EH (cell line): Measurements from ENCODE around the gene RAD51B.
A peak's percentile ranks its signal among the peaks of the same experiment; 100 is the strongest.

Experiments
- DNase-seq: peaks from one replicate; pipeline ENCODE4 v3.0.0-alpha.2; 2015; ENCODE audit warnings: low read depth

The RAD51B gene

GRCh38 chr14:68464711-68465110, 645.1 kb downstream of the RAD51B start:
- DNase-seq, result peak; percentile 76

- peak; percentile 94 for DNase-seq
These were observed 647.0 kb downstream of the RAD51B start for GRCh38 chr14:68466491-68466977.

DNA sequence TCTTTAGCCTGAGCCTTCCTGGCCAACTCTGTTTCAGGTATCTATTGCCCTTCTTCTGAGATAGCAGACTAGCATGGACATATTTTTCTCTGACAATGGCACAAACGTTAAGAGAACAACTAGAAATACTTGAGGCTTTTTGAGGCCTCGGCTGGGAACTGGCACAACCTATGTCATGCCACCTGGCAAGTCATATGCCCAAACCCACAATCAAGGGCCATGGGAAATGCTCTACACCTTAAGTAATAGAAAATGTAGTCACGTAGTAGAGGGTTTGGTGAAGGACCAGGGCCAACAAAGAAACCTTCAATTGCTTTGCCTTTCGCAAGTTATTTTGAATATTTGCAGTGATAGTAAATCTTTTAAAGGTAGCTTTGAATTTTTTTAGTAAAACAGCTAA, 647.8 kb downstream of the RAD51B start:
- DNase-seq, result no peak

DNA sequence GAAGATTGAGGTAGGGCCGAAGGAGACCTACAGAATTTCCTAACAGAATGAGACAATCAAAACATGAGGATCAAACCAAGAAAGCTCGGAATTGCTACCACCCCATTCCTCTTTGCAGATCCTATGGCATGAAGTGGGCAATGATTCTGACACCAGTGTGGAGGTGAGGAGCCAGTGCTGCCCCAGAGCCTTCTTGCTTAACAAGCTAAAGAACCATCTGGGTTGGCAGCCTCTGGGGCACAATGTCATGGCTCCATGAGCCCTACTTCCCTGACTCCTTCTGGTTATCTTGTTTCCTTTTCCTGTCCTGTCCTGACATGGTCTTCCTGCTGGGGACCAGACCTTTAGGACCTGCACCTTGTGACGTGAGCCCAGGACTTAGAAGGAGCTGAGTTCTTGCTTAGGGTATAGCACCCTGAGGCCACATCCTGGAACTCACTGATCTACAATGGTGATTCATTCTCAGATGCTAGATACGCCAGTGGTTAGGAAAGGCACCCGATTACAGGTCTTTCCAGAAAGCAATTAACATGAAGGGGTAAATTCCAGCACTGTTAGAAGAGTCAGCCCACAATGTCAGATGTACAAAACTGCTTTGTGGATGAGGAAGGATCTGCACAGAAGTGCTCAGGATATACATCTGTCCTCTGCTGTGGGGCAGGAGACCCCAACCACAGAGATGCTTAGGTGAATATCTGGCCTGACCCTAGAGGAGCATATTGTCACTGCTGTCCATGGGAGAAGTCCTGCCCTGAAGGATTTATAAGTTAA, 649.0 kb downstream of the RAD51B start:
- DNase-seq, result peak; percentile 93

DNA sequence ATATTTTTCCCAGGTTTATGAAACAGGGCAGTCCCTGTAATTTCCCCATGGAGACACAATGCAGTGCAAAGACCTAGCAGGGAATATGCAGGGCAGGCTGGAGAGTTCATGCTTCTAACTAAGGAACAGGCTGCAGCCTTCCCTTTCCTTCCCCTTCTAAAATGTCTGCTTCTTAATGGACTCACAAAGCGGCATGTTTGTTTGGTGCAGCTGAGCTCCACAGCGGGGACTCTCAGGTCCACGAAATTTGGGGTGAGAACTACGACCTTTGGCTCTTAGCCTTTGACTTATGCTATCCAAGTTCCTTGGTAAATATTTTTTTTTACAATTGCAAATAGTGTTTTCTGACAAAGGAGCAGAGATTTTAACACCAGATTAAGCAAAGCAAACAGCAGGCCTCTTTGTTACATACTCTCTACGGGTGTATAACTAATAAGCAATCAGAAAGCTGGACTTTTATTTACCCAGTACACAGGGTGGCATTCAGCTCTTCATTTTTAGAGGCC, 649.7 kb downstream of the RAD51B start:
- no peak for DNase-seq

DNA sequence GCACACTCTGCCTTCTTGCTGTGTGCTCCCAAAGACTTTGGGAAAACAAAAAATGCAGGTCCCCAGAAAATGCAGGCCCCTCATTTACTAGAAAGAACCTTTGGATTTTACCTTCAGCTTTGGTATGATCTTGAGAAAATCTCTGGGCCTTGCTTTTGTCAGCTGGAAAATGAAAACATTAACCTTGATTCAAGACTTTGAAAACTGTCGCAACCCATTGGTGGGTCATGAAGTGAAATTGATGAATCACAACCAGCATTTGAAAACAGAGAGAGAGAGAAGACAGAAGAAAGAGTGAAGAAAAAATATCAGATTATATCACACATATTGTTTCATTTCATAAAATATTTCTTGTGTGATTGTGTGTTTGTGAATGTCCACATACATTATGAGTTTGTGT, 650.8 kb downstream of the RAD51B start:
- DNase-seq, result no peak

DNA sequence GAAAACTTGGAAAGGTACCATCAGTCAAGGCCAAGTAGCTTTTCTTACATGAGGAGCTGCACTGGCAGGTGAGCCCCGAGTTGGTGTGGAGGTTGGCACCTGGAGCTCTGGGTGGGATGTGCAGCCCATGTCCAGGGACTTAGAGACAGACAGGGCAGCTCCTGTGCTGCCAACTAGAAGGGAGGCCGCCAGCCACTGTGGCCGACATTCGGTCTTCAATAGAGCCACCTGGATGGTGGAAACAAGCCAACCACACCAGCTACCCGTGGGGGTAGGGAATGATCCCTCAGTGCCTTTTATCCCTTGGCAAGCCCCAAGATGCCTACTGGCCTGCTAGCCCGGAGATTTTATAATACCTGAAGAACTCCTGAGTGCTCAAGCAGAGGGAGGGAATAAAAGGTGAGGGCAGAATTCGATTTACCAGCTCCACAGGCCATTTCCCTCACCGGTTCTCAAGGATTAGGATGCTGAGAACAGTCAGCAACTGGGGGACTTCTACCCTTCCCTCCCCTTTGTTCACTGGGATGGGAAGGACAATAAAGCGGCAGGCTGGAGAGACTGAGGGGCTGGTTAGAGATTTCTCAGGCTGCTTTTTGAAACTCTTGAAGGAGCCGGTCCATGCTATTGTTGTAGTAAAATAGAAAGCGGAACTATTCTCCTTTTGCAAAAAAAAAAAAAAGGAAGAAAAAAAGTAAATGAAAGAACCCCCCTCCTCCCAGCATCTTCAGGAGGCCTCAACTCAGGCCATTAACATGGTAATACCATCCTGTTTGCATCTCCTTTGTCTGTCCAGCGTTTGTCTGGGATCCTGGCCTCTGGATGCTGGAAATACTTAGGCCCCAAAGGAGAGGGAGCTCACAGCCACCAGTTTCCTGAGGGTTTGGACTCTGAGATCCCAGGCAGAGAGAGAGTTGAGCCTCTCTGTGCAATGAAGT, 651.7 kb downstream of the RAD51B start:
- no peak for DNase-seq

DNA sequence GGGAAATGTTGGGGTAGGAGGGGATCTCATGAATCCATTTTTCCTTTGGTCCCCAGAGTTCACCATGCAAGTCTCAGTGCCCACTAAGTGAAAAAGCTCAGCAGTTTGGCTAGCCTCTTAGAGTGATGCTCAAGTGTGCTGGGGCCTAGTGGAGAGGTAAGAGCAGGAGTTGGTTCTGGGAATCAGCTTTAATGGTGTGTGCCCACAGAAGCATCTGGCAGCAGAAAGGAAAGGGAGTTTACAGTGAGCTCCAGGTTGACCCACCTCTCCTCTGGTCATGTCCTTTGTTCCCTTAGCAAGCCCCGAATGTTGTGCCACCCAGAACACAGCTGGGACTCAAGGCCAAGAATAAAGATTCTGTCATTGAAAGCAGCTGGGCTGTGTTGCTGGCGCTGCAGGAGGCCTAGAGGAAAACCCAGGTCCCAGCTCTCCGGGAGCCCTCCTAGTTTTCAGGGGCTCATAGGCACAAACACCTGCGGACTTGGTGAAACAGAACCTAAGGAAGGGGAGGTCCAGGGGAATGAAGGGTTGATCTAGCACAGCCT, 652.5 kb downstream of the RAD51B start:
- DNase-seq, result no peak

DNA sequence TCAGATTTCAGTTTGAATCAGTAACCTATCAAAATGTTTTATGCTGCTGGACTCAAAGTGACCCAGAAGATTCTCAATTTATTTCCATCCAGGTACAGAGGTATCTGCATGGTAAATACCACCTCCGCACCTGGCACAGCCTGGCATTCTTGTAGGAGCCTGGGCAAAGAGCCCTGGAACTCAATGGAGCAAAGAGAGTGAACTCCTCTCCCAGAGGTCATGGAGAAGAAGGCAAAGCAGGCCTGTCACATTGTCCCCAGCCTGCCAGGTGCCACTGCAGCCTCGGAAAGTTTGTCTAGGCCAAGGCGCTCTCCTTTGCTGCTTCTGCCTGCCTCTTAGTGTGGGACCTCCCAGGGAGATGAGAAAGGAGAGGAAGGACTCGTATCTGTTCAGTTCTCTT, 653.5 kb downstream of the RAD51B start:
- no peak for DNase-seq

DNA sequence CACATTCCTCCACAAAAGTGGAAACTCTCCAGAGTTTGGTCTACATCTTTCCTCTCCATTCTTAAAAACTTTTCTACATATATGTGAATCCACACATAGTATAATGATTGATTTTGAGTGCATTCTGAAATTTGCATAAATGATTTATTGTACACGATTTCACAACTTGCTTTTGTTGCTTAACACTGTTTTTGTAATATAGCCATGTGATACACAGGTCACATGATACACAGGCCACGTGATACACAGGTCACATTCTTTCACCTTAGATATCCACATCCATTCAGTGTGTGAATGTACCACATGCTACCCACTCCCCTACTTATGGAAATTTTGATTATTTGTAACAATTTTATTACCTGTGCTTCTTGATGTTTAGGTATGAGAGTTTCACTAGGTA, 654.2 kb downstream of the RAD51B start:
- DNase-seq, result no peak

DNA sequence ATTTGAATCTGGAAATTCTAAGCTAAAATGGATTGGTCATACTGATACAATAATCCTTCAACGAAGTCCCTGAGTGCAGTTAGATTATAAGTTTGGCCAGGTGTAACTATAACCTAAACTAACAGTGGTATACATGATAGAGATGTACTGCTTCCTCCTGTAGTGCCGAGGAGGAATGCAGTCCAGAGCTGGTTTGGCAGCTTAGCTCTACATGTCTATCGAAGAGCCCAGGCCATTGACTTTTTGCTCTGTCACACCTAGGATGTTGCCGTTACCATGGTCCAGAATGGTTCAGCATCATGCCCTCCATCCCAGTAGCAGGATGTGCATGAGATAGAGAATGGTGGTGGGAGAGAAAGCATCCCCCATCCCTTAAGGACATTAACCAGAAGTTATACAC, 655.2 kb downstream of the RAD51B start:
- no peak for DNase-seq

DNA sequence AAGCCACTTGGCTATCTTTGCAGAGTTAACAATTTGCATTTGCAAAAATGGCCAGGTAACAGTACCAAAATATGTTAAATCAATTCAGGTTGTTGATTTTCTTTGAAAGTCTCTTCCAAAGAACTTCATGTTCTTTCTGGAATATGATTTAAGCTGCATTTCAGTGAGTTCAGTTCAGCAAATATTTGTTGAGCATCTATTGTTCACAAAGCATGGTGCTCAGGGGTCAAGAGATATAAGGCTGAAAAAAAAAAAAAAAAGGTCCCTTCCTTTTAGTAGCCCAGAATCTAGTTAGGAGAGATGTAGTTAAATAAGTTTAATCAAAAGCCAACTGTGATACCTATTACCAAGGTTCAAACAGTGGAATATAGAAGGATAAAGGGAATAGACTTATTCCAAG, 656.2 kb downstream of the RAD51B start:
- no peak for DNase-seq

DNA sequence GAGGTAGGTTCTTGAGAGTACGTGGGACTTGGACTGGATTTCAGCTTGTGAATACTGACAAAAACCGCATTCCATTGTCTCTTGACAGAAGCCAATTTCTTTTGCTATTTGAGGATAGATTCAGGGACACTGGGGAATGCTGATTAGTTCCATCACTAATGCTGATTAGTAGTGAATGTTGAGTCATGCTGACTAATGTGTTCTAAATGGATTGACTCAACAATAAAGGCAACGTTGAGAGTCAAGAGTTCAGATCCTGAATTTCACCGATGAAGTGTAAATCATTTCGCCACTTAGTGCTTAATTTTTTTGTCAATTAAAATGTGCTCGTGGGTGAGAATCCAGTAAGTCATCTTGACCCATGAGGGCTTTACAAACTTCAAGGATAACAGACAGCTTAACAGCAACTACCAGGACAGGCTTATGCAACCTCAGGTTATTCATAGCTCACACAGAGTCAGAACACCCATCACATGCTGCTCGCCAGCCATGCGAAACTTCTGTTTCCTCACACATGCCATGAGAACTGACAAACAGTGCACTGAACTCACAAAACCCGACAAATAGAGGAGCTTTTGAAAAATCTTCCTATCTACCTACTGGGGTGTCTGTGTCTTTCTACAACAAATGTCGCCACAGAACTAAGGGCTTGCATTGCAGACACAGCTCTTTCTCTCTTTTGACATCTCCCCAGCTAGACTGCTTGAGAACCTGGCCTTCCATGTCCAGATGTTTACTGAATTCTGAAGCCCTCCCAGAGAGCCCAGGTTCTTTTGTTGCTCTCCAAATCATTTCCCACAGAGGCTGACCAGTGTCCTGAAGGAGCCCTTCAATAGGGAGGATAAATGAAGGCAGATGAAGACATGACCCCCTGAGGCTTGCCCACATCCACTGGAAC, 656.9 kb downstream of the RAD51B start:
- peak; percentile 95 for DNase-seq

- DNase-seq, result no peak
These were observed 657.5 kb downstream of the RAD51B start for GRCh38 chr14:68477110-68477455.

- DNase-seq, result no peak
These were observed 658.0 kb downstream of the RAD51B start for GRCh38 chr14:68477461-68478085.

DNA sequence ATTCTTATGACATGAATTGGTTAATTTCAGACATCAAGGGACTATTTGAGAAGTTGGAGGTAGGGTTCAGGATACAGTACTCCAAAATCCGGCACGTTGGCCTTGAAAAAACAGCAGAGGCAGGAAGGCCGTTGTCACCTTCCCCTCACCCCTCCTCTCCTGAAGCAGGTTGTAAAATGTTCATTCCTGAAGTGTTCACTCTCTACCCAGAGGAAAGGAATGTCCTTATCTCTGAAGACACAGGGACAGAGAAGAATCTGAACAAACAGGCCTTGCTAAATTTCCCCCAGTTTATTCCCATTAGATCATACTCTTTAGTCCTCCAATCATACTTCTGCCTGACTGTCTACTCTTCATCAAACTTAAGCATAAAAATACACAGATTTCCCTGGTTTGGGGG, 659.7 kb downstream of the RAD51B start:
- peak; percentile 62 for DNase-seq

GRCh38 chr14:68482018-68482417, 662.4 kb downstream of the RAD51B start:
- no peak for DNase-seq

DNA sequence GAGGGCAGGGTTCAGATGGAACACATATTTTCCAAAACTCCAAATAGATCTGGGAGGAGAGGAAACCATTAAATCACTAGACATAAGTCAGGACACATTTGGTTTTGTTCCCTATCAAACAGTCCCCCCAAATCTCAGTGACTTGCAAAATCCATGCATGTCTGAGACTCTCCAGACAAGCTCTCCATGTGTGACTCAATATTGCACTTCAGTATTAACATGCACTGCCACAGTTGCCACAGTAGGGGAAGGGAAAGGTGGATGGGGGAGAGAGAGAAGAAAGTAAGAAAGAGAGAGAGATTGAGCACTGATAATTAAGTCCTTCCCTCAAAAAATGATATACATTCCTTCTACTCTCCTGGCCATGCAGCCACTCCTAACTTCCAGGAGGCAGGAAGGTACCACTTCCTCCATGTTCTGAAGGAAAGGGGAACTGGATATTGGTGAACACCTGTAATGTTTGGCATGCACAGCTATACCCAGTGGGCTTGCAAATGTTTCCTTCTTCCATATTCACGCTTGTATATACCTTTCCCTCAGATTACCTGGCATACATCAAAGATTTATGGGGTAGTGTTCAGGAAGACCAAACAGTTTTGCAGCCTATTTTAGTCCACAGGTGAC, 663.3 kb downstream of the RAD51B start:
- DNase-seq, result no peak

GRCh38 chr14:68486033-68486732, 666.6 kb downstream of the RAD51B start:
- no peak for DNase-seq

DNA sequence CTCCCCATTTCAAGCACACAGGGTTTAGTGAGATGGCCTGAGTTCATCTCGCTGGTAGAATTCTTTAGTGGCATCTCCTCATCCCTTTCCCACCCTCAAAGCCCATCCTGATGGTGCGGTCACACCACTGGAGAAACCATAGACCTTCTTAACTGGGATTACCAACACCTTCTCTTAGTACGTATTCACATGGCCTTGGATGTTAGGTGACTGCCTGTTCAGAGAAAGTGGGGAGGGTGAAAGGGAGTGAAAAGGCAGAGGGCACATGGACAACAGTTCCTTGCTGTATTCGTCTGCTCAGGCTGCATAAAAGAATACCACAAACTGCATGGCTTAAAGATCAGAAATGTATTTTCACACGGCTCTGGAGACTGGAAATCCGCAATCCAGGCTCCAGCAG, 667.2 kb downstream of the RAD51B start:
- no peak for DNase-seq
